SJCRH30 (cell line): ENCODE data around the gene DCLK1. TPM values are rescaled to one million over a fixed set of nuclear protein-coding genes. Genes with fewer than 3 reads are reported as not detected.

Source experiments
- total RNA-seq: library from RNA; depleted of rRNA; stranded (reverse); fragments of >200 nt; shearing (Covaris generic); gene quantifications from 2 replicates; pipeline ENCODE4 v1.2.3, GENCODE V29; 2014; rRNA removed

Gene DCLK1
- total RNA-seq, 1 experiment from 2014 or later = 17.9 TPM

Other genes with a start within 250 kb of the DCLK1 start
- 2.4 and 2.7 TPM in 2 replicates for gene SOHLH2, start 83.2 kb upstream of the DCLK1 start, total RNA-seq
- gene CCDC169, start 166.4 kb upstream of the DCLK1 start, total RNA-seq = 5.6 and 8.5 TPM in 2 replicates
- gene SPART, start 215.0 kb upstream of the DCLK1 start, total RNA-seq = 130 and 136 TPM in 2 replicates